NCI-H146 treated with DMSO at 0.1 percent for 48 hours (cell line): Measurements from ENCODE around the gene IRF5.
"Not testable (repeated sequence)": the region's sequence is repeated elsewhere in the genome, so short reads cannot be mapped to it uniquely, and the experiment has no call there.

Experiments
- DNase-seq: peaks from one replicate; lab custom pipeline; 2025; ENCODE audit not compliant: unreplicated experiment; lab: John Stamatoyannopoulos, UW

Gene IRF5

DNA sequence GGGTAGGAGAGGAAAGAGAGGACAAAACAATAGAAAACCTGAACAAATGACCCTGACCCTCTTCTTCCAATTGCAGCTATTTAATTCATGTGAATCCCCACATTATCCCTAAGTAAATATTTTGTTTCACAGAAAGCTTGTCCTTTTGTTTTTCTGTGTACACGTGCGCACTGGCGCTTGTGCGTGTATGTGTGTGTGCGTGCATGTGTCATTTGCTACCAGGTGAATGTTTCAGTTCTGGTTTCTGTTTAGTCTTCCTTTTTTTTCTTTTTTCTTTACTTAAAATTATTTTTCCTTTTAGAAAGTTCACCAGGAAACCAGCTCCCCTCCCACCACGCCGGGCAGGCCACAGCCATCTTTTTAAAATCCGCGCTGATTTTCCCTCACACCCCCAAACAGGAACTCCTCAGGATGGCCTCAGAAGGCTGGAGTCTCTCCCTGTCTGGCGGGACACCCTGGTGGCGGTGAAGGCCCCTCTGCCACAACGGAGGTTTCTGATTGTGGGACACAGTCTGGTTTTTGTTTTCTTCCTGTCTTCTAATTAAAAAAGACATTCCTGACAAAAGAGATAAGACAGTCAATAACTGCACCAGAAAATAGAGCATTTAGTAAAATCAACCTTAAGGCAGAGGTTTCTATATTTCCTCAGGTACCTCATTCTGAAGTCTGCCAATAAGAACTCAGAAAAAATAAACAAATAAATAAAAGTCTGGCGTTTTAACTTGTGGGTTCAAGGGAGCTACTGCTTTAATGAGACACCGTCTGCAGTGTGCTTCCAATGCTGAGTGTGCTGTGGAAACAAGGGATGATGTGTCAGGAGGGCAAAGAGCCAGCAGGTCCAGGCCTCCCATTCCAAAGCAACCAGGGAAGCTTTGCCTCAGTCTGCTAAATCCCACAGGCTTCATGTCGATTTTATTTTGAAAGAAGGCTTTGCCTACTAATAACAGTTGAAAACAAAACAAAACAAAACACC is 17.4 kb downstream of the IRF5 start:
- peak; percentile 63 for DNase-seq

GRCh38 chr7:128955981-128956380 is 18.3 kb downstream of the IRF5 start:
- no peak for DNase-seq

- no peak for DNase-seq
Measured at GRCh38 chr7:128959296-128959695, 21.6 kb downstream of the IRF5 start.

- DNase-seq: no peak
Measured at GRCh38 chr7:128961030-128961659, 23.4 kb downstream of the IRF5 start.

DNA sequence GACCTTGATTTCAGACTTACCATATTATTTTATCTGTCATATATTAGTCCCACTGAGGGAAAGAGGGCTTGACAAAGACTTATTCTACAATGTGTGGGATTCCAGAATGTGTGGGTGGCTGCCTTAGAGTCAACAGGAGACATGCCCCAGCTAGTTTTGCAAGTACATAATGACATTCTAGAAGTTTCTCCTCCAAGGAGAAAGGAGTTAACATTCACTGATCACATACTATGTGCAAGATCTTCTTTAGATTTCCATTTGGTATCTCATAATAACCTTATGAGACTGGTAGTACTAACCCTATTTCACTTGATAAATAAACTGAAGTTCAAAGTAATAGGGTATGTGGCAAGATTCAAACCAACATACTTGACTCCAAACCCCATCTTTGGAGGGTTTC is 25.2 kb downstream of the IRF5 start:
- no peak for DNase-seq

DNA sequence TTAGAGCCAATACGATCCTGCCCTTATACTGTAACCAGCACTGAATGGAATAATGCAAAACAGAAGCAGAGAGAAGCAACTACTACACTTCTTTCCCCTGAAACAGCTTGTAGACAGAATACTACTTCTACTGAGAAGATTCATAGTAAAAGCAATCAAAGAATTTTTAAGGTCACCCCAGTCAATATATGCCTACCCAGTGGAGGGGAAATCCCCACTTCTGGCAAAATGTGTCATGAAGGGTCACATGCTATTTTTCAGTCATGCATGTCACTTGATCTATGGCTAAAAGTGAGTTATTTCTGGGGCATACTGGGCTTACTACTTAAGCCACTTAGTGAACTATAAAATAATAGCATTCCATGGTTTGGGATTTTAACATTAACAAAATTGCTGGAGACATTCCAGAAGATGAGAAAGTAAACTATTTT is 25.6 kb downstream of the IRF5 start:
- DNase-seq: no peak

- DNase-seq: no peak
Measured at GRCh38 chr7:128968624-128969023, 30.9 kb downstream of the IRF5 start.

DNA sequence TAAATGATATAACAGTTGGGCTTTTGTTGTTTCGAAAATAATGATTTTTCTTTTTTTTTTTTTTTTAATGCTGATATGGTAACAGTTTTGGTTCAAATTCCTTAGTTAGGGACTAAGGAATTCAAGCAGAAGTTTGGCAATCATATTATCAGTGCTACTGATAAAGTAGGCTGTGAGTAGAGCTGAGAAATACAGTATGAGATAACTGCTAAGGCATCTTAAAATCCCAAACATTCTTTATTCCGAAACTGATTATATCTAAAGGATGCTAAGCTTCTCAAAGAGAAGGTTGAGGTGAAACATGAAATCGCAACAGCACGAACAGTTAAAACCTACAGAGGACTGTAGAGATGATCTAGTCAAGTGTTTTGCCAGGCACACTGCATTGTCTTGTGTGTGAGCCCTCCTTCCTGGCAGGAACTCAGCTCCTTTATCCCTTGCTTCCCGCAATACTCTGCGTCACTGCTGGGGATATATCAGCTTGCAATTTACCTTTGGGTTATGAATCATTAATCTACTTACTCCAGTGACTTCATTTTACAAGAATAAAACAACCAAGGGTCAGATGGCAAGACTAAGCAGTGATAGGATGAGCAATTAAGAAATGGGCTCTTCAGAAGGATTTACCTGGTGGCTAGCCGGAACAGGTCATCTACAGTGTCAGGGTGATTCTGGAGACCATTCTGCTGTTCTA is 36.7 kb downstream of the IRF5 start:
- no peak for DNase-seq

DNA sequence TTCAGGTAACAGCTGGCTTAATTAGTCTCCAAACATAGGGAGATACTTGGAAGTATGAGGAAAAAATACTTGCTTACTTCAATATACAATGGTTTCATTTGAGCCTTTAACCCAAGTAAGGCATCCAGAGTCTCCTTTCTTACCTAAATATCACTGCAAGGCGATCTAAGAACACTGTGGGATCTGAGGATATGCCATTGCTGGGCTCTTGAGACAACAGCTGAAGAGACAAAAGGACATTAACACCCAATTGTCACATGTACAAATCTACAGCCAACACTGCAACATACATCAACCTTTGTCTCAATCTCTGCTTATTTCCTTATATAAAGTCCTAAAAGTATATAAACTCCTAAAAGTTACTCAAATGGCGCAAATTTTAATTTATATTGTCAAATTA is 44.4 kb downstream of the IRF5 start:
- no peak for DNase-seq

GRCh38 chr7:128985660-128986059 is 47.9 kb downstream of the IRF5 start:
- no peak for DNase-seq

DNA sequence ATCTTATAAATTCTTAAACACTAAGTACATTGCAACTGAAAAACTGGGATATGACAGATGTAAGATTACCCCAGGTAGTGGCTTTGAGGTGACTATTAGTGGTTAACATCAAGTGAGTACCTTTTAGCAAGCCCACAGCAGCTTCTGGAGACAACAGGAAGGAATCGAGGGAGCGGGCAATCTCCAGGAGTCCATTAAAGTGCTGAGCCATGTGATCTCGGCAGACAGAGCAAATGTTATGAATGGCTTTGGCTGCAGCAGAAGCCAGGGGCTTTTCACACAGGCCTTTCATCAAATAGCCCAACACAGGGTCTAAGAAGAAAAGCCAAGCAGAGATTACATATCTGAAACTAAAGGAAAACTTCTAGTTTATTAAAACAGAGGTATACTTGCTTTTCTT is 48.9 kb downstream of the IRF5 start:
- DNase-seq: no peak

- DNase-seq: no peak
Measured at GRCh38 chr7:128988372-128988771, 50.6 kb downstream of the IRF5 start.

GRCh38 chr7:128989961-128990360 is 52.2 kb downstream of the IRF5 start:
- no peak for DNase-seq

- DNase-seq: no peak
Measured at GRCh38 chr7:128993419-128993818, 55.7 kb downstream of the IRF5 start.

- not testable (repeated sequence) for DNase-seq
Measured at GRCh38 chr7:128994560-128994959, 56.8 kb downstream of the IRF5 start.

DNA sequence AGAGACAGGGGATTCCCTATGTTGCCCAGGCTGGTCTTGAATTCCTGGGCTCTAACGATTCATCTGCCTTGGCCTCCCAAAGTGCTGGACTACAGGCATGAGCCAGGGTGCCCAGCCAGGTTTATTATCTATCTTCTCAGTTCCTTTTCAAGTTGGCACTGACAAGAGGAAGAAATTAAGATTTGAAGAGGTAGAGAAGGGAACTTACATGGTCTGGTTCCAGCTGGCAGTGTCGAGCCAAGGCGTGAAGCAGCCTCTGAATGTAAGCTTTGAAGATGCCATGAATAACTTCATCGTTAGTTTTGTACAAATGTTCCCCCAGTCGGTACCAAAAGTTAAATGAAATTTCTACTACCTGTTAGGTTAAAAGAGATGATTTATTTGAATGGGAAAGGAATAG is 59.5 kb downstream of the IRF5 start:
- DNase-seq: no peak
